Activated B cell treated with CpG ODN at 0.5 μM for 24 hours (primary cell): ENCODE results near the gene ATF7IP2. TPM values are rescaled to one million over a fixed set of nuclear protein-coding genes. Genes with fewer than 3 reads are reported as not detected.
"Not testable (repeated sequence)": the region's sequence is repeated elsewhere in the genome, so short reads cannot be mapped to it uniquely, and the experiment has no call there.

Experiments used
- ATAC-seq: fragments of 200-7000 bp; cut with Tn5 transposase; one replicate; pipeline ENCODE4 v1.10.0; 2021; ENCODE audit warnings: low read depth, mild to moderate bottlenecking, moderate library complexity
- CTCF ChIA-PET: fragments of 350-600 bp; sonication (Branson Sonifier 250); formaldehyde crosslinking; loops from one replicate; lab custom pipeline; 2021; ENCODE audit warnings: antibody characterized with exemption; lab: Charles Lee
- POLR2A ChIA-PET: fragments of 350-600 bp; sonication (Branson Sonifier 250); formaldehyde crosslinking; loops from one replicate; lab custom pipeline; 2021; ENCODE audit warnings: antibody characterized with exemption; lab: Charles Lee
- DNase-seq: peaks from one replicate; pipeline ENCODE4 v3.0.0; 2022
- H3K27ac Mint-ChIP-seq: one replicate; pipeline ENCODE4 v1.8.0; 2020; ENCODE audit warnings: mixed read lengths
- H3K27me3 Mint-ChIP-seq: one replicate; pipeline ENCODE4 v1.8.0; 2021; ENCODE audit warnings: mixed read lengths
- H3K36me3 Mint-ChIP-seq: one replicate; pipeline ENCODE4 v1.8.0; 2021; ENCODE audit warnings: low read depth, mixed read lengths
- H3K4me1 Mint-ChIP-seq: one replicate; pipeline ENCODE4 v1.8.0; 2021; ENCODE audit warnings: mixed read lengths
- H3K4me3 Mint-ChIP-seq: one replicate; pipeline ENCODE4 v1.8.0; 2020; ENCODE audit warnings: mild to moderate bottlenecking, mixed read lengths
- H3K9me3 Mint-ChIP-seq: one replicate; pipeline ENCODE4 v1.8.0; 2020; ENCODE audit warnings: mixed read lengths
- CTCF ChIP-seq: fragments of 200-600 bp; IDR thresholded peaks from one replicate; pipeline ENCODE4 v1.8.0; 2022; ENCODE audit warnings: antibody characterized with exemption, mild to moderate bottlenecking
- intact Hi-C: fragments of 100-400 bp; cut with micrococcal nuclease; formaldehyde crosslinking; loops from one replicate; pipeline ENCODE4 v1.15.1; 2024
- total RNA-seq: library from RNA; stranded (reverse); gene quantifications from 2 replicates; pipeline ENCODE4 v1.2.3, GENCODE V29; 2022

ATF7IP2 gene
- total RNA-seq, 1 donor from 2014 or later = 55.9 TPM

GRCh38 chr16:10410469-10410868 lies 24.6 kb downstream of the ATF7IP2 start:
- POLR2A ChIA-PET = no interaction called here
- DNase-seq (no peak), ATAC-seq (no peak)
- H3K4me1 Mint-ChIP-seq = peaks cover 14% of the 10 kb centered on the region
- intact Hi-C loops = no loop called here
- H3K4me3 Mint-ChIP-seq = no peak overlapping the region
- H3K27ac Mint-ChIP-seq = no peak overlapping the region
- peaks cover 63% of the 10 kb centered on the region for H3K9me3 Mint-ChIP-seq
- H3K36me3 Mint-ChIP-seq = peaks cover 82% of the 10 kb centered on the region
- no peak for TF ChIP-seq CTCF
- no peaks in the 10 kb centered on the region for H3K27me3 Mint-ChIP-seq
- CTCF ChIA-PET = no interaction called here

DNA sequence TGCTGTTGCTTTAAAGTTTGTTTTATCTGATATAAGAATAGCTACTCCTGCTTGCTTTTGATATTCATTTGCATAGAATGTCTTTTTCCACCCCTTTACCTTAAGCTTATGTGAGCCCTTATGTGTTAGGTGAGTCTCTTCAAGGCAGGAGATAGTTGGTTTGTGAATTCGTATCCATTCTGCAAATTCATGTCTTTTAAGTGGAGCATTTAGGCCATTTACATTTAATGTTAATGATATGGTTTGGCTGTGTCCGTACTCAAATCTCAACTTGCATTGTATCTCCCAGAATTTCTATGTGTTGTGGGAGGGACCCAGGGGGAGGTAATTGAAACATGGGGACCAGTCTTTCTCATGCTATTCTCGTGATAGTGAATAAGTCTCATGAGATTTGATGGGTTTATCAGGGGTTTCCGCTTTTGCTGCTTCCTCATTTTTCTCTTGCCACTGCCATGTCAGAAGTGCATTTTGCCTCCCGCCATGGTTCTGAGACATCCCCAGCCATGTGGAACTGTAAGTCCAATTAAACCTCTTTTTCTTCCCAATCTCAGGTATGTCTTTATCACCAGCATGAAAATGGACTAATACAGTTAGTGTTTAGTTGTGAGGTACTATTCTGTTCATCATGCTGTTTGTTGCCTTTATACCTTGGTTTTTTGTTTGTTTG lies 27.2 kb downstream of the ATF7IP2 start:
- POLR2A ChIA-PET = no interaction called here
- Mint-ChIP-seq H3K4me3 (no peak overlapping the region), H3K27ac (no peak overlapping the region), H3K9me3 (peaks cover 68% of the 10 kb centered on the region), H3K4me1 (peaks cover 13% of the 10 kb centered on the region), H3K36me3 (peaks cover 82% of the 10 kb centered on the region), H3K27me3 (no peaks in the 10 kb centered on the region)
- intact Hi-C loops = no loop called here
- no peak for DNase-seq
- CTCF ChIA-PET = no interaction called here
- ATAC-seq = no peak
- TF ChIP-seq CTCF = no peak

GRCh38 chr16:10418204-10418603 lies 32.3 kb downstream of the ATF7IP2 start:
- H3K4me1 Mint-ChIP-seq, H3K27me3 Mint-ChIP-seq, intact Hi-C loops, H3K27ac Mint-ChIP-seq, POLR2A ChIA-PET, H3K4me3 Mint-ChIP-seq, DNase-seq, CTCF ChIA-PET, ATAC-seq: not testable (repeated sequence)
- peaks cover 74% of the 10 kb centered on the region for H3K36me3 Mint-ChIP-seq
- peaks cover 50% of the 10 kb centered on the region for H3K9me3 Mint-ChIP-seq

- ChIA-PET POLR2A (no interaction called here), CTCF (no interaction called here)
- TF ChIP-seq CTCF = no peak
- intact Hi-C loops = loop anchor here (10.0 kb wide), 1 partner anchor 165 kb away; no protein-coding TSS in a partner anchor
- ATAC-seq (no peak), DNase-seq (no peak)
- Mint-ChIP-seq H3K9me3 (peaks cover 39% of the 10 kb centered on the region), H3K36me3 (peaks cover 66% of the 10 kb centered on the region), H3K27me3 (no peaks in the 10 kb centered on the region), H3K4me3 (no peak overlapping the region), H3K27ac (no peak overlapping the region), H3K4me1 (no peaks in the 10 kb centered on the region)
Observed at GRCh38 chr16:10419701-10420100, 33.8 kb downstream of the ATF7IP2 start.

GRCh38 chr16:10421596-10421995 lies 35.7 kb downstream of the ATF7IP2 start:
- DNase-seq (no peak), ATAC-seq (no peak)
- Mint-ChIP-seq H3K36me3 (peaks cover 50% of the 10 kb centered on the region), H3K4me1 (no peaks in the 10 kb centered on the region), H3K9me3 (peaks cover 25% of the 10 kb centered on the region), H3K27ac (no peak overlapping the region), H3K27me3 (no peaks in the 10 kb centered on the region), H3K4me3 (no peak overlapping the region)
- TF ChIP-seq CTCF = no peak
- intact Hi-C loops = loop anchor here (10.0 kb wide), 1 partner anchor 167 kb away; no protein-coding TSS in a partner anchor
- POLR2A ChIA-PET = no interaction called here
- CTCF ChIA-PET = no interaction called here
